B cell (primary cell): ENCODE measurements around the gene CHMP6. TPM values are rescaled to one million over a fixed set of nuclear protein-coding genes. Genes with fewer than 3 reads are reported as not detected.

Source experiments
- ATAC-seq: fragments of 200-7000 bp; cut with Tn5 transposase; one replicate; pipeline ENCODE4 v1.10.0; 2021; ENCODE audit warnings: low read depth, mild to moderate bottlenecking, moderate number of reproducible peaks, moderate library complexity
- CTCF ChIA-PET: fragments of 350-600 bp; sonication (Branson Sonifier 250); formaldehyde crosslinking; loops from one replicate; lab custom pipeline; 2021; ENCODE audit warnings: antibody characterized with exemption, inconsistent platforms; lab: Charles Lee
- POLR2A ChIA-PET: fragments of 350-600 bp; sonication (Branson Sonifier 250); formaldehyde crosslinking; loops from one replicate; lab custom pipeline; 2021; ENCODE audit warnings: antibody characterized with exemption; lab: Charles Lee
- DNase-seq: peaks from one replicate; pipeline ENCODE4 v3.0.0; 2013
- H2AFZ ChIP-seq: 2 replicates; pipeline ENCODE4 v1.6.1; 2012; ENCODE audit warnings: mild to moderate bottlenecking, low read depth, low read length; ENCODE audit not compliant: insufficient read depth, poor library complexity, severe bottlenecking
- H3K27ac ChIP-seq, 2 donors: 1 replicate in 1 of 2; 2 replicates in 1 of 2; pipeline ENCODE4 v1.5.1; 2012 to 2013; ENCODE audit warnings: low read length in 2 of 2, mild to moderate bottlenecking in 2 of 2, moderate library complexity in 1 of 2
- H3K27me3 ChIP-seq, 4 experiments: fragments of 200-600 bp in 1 of 4; sonication (generic) in 1 of 4; replicated peaks in 1 of 4; 1 replicate in 2 of 4; 2 replicates in 2 of 4; pipeline versions ENCODE4 v1.6.1 to v1.7.0; 2013 to 2016; ENCODE audit warnings: low read length in 3 of 4, mild to moderate bottlenecking in 2 of 4, mixed read lengths in 1 of 4, moderate library complexity in 1 of 4; ENCODE audit not compliant: insufficient read depth in 4 of 4, control insufficient read depth in 3 of 4; ENCODE audit errors: control extremely low read depth in 1 of 4
- H3K36me3 ChIP-seq, 2 experiments: replicated peaks in 1 of 2; 1 replicate in 1 of 2; 2 replicates in 1 of 2; pipeline versions ENCODE4 v1.6.1 to v1.7.1; 2013; ENCODE audit warnings: low read length in 1 of 2; ENCODE audit not compliant: insufficient read depth in 2 of 2, control insufficient read depth in 1 of 2; ENCODE audit errors: control extremely low read depth in 1 of 2, extremely low read depth in 1 of 2
- H3K4me1 ChIP-seq, 2 donors: fragments of 200-600 bp in 1 of 2; sonication (generic) in 1 of 2; 1 replicate in 1 of 2; 2 replicates in 1 of 2; pipeline versions ENCODE4 v1.5.1 to v1.6.1; 2013 to 2017; ENCODE audit warnings: low read length in 2 of 2; ENCODE audit not compliant: control insufficient read depth in 2 of 2, insufficient read depth in 2 of 2
- H3K4me2 ChIP-seq: replicated peaks from 2 replicates; pipeline ENCODE3; 2012; ENCODE audit warnings: mild to moderate bottlenecking, low read depth, low read length; ENCODE audit not compliant: poor library complexity, severe bottlenecking
- H3K4me3 ChIP-seq, 5 experiments: fragments of 200-600 bp in 1 of 5; sonication (generic) in 1 of 5; 1 replicate in 3 of 5; 2 replicates in 2 of 5; pipeline versions ENCODE4 v1.5.1 to v1.7.0; 2011 to 2016; ENCODE audit warnings: low read length in 4 of 5, mild to moderate bottlenecking in 4 of 5, low read depth in 2 of 5, control low read depth in 1 of 5, moderate library complexity in 1 of 5; ENCODE audit not compliant: insufficient read depth in 1 of 5; ENCODE audit errors: control extremely low read depth in 1 of 5, extremely low read depth in 1 of 5
- H3K79me2 ChIP-seq: fragments of 200-600 bp; sonication (generic); one replicate; pipeline ENCODE4 v1.6.0; 2016; ENCODE audit warnings: low read length; ENCODE audit not compliant: control insufficient read depth, insufficient read depth
- H3K9ac ChIP-seq: fragments of 200-600 bp; sonication (generic); 2 replicates; pipeline ENCODE4 v1.6.1; 2017; ENCODE audit warnings: mild to moderate bottlenecking, low read length, moderate library complexity
- H3K9me3 ChIP-seq, 3 donors: one replicate each; pipeline versions ENCODE4 v1.6.1 to v1.7.1; 2013; ENCODE audit warnings: low read length in 2 of 3; ENCODE audit not compliant: control insufficient read depth in 2 of 3, insufficient read depth in 1 of 3; ENCODE audit errors: control extremely low read depth in 1 of 3
- H4K20me1 ChIP-seq: 2 replicates; pipeline ENCODE4 v1.6.0; 2012; ENCODE audit warnings: mild to moderate bottlenecking, low read length; ENCODE audit not compliant: insufficient read depth, control insufficient read depth, poor library complexity, severe bottlenecking
- H3K27ac Mint-ChIP-seq: one replicate; pipeline ENCODE4 v1.8.0; 2021; ENCODE audit warnings: mixed read lengths
- H3K27me3 Mint-ChIP-seq: one replicate; pipeline ENCODE4 v1.8.0; 2021; ENCODE audit warnings: mixed read lengths
- H3K4me1 Mint-ChIP-seq: one replicate; pipeline ENCODE4 v1.8.0; 2021; ENCODE audit warnings: mixed read lengths
- H3K4me3 Mint-ChIP-seq: one replicate; pipeline ENCODE4 v1.8.0; 2021; ENCODE audit warnings: mixed read lengths
- H3K9me3 Mint-ChIP-seq: one replicate; pipeline ENCODE4 v1.8.0; 2022; ENCODE audit warnings: mixed read lengths; ENCODE audit not compliant: insufficient read depth
- CTCF ChIP-seq: fragments of 200-600 bp; IDR thresholded peaks from one replicate; pipeline ENCODE4 v1.8.0; 2022; ENCODE audit warnings: antibody characterized with exemption, mild to moderate bottlenecking
- EZH2 ChIP-seq: IDR thresholded peaks from 2 replicates; pipeline ENCODE4 v1.6.1; 2012; ENCODE audit warnings: borderline replicate concordance, low read depth, mild to moderate bottlenecking, moderate library complexity, low read length; ENCODE audit not compliant: insufficient read depth, poor library complexity, severe bottlenecking
- WGBS: methylation state at CpG from one replicate; pipeline ENCODE4 v1.1.5; 2013; ENCODE audit warnings: missing lambda C conversion rate; ENCODE audit not compliant: insufficient coverage; 5-methylcytosine and 5-hydroxymethylcytosine counted together
- intact Hi-C: fragments of 100-400 bp; cut with micrococcal nuclease; formaldehyde crosslinking; loops from one replicate; pipeline ENCODE4 v1.10.0; 2022
- polyA plus RNA-seq: library from polyadenylated mRNA; depleted of rRNA; stranded (reverse); fragments of >200 nt; gene quantifications from 2 replicates; pipeline ENCODE4 v1.2.3, GENCODE V29; 2012
- total RNA-seq, 2 donors: library from RNA; stranded (reverse); fragments of 120-200 nt in 1 of 2; gene quantifications; 1 replicate in 1 of 2; 2 replicates in 1 of 2; pipeline versions ENCODE4 v1.2.3 to v1.2.4, GENCODE V29; 2013 to 2022

CHMP6 gene
- total and polyA plus RNA-seq, 2 donors (not counting 1 experiment from before 2014, with no cell fraction given) = 21.2 to 46.2 TPM

GRCh38 chr17:81045590-81046095, 54.0 kb downstream of the CHMP6 start:
- H3K4me1 Mint-ChIP-seq = peaks cover 9% of the 10 kb centered on the region
- POLR2A ChIA-PET = no interaction called here
- TF ChIP-seq CTCF (no peak), EZH2 (no peak)
- H3K36me3 ChIP-seq = no peaks in the 10 kb centered on the region
- CTCF ChIA-PET = no interaction called here
- H3K4me3 ChIP-seq = no peak overlapping the region
- peaks cover 0 to 8% (median 1%) of the 10 kb centered on the region in 4 experiments for H3K27me3 ChIP-seq
- H3K79me2 ChIP-seq = no peaks in the 10 kb centered on the region
- DNase-seq = no peak
- H4K20me1 ChIP-seq = no peaks in the 10 kb centered on the region
- H3K4me3 Mint-ChIP-seq = no peak overlapping the region
- H3K4me2 ChIP-seq = no peak overlapping the region
- intact Hi-C loops = no loop called here
- no peak overlapping the region for H2AFZ ChIP-seq
- peaks cover 0 to 3% (median 0%) of the 10 kb centered on the region in 3 donors for H3K9me3 ChIP-seq
- no peak for ATAC-seq
- H3K27me3 Mint-ChIP-seq = peaks cover 19% of the 10 kb centered on the region
- H3K9ac ChIP-seq = no peak overlapping the region
- WGBS = 58% methylated on average over 8 of the region's 9 CpGs
- no peaks in the 10 kb centered on the region for H3K9me3 Mint-ChIP-seq
- no peak overlapping the region for H3K27ac ChIP-seq
- H3K4me1 ChIP-seq = peaks cover 0 to 14% of the 10 kb centered on the region in 2 donors
- H3K27ac Mint-ChIP-seq = no peak overlapping the region

- peaks cover 9% of the 10 kb centered on the region for H3K4me1 Mint-ChIP-seq
- ATAC-seq (no peak), DNase-seq (no peak)
- WGBS = 92% methylated on average over 14 of the region's 17 CpGs
- Histone ChIP-seq H3K9me3 (peaks cover 0 to 3% (median 0%) of the 10 kb centered on the region in 3 donors), H3K36me3 (no peaks in the 10 kb centered on the region), H3K27me3 (peaks cover 0 to 8% (median 1%) of the 10 kb centered on the region in 4 experiments), H3K79me2 (no peaks in the 10 kb centered on the region), H3K4me1 (peaks cover 0 to 14% of the 10 kb centered on the region in 2 donors), H3K4me2 (no peak overlapping the region), H2AFZ (no peak overlapping the region), H3K4me3 (no peak overlapping the region), H4K20me1 (no peaks in the 10 kb centered on the region), H3K27ac (no peak overlapping the region), H3K9ac (no peak overlapping the region)
- H3K4me3 Mint-ChIP-seq = no peak overlapping the region
- TF ChIP-seq CTCF (no peak), EZH2 (no peak)
- intact Hi-C loops = no loop called here
- ChIA-PET CTCF (no interaction called here), POLR2A (no interaction called here)
- H3K9me3 Mint-ChIP-seq = no peaks in the 10 kb centered on the region
- H3K27ac Mint-ChIP-seq = no peak overlapping the region
- peaks cover 19% of the 10 kb centered on the region for H3K27me3 Mint-ChIP-seq
Measured at GRCh38 chr17:81046132-81046769, 54.6 kb downstream of the CHMP6 start.
